IMR-90 (cell line): ENCODE measurements around the gene PRPF6. TPM values are rescaled to one million over a fixed set of nuclear protein-coding genes. Genes with fewer than 3 reads are reported as not detected.

Experiments
- ATAC-seq: fragments of 200-7000 bp; cut with Tn5 transposase; 2 replicates; pipeline ENCODE4 v1.9.1; 2020; ENCODE audit warnings: low read depth, mild to moderate bottlenecking, moderate library complexity
- BruUV-seq: library from RNA; stranded (reverse); fragments of 400-500 nt; replicated peaks from 2 replicates; lab custom pipeline; 2021; lab: Mats Ljungman, UMichigan
- CTCF ChIA-PET: fragments of 300-600 bp; formaldehyde crosslinking; extraction: SDS; loops from one replicate; lab custom pipeline; 2021; ENCODE audit warnings: antibody characterized with exemption; lab: Yijun Ruan, JAX
- POLR2A ChIA-PET: fragments of 300-600 bp; sonication (Branson Sonifier 250); formaldehyde crosslinking; loops from one replicate; lab custom pipeline; 2022; ENCODE audit warnings: antibody characterized with exemption; ENCODE audit not compliant: unreplicated experiment; lab: Charles Lee
- DNase-seq: peaks from one replicate; pipeline ENCODE4 v3.0.0; 2013
- H2AFZ ChIP-seq: replicated peaks from 2 replicates; pipeline ENCODE3; 2013; ENCODE audit warnings: low read length, mild to moderate bottlenecking; ENCODE audit not compliant: poor library complexity
- H2AK5ac ChIP-seq: 2 replicates; pipeline ENCODE4 v1.6.1; 2013; ENCODE audit warnings: low read depth, low read length, inconsistent platforms
- H2AK9ac ChIP-seq: replicated peaks from 2 replicates; pipeline ENCODE3; 2013; ENCODE audit warnings: mild to moderate bottlenecking, low read depth, low read length, moderate library complexity; ENCODE audit not compliant: poor library complexity
- H2BK120ac ChIP-seq: 2 replicates; pipeline ENCODE4 v1.6.1; 2013; ENCODE audit warnings: low read depth, low read length, inconsistent platforms
- H2BK15ac ChIP-seq: 3 replicates; pipeline ENCODE4 v1.6.1; 2013; ENCODE audit warnings: low read depth, low read length, inconsistent platforms
- H2BK20ac ChIP-seq: 2 replicates; pipeline ENCODE4 v1.6.1; 2013; ENCODE audit warnings: low read depth, mild to moderate bottlenecking, inconsistent platforms, low read length, moderate library complexity
- H2BK5ac ChIP-seq: 2 replicates; pipeline ENCODE4 v1.6.1; 2013; ENCODE audit warnings: mild to moderate bottlenecking, low read depth, low read length, inconsistent platforms; ENCODE audit not compliant: poor library complexity, severe bottlenecking
- H3K14ac ChIP-seq: replicated peaks from 2 replicates; pipeline ENCODE4 v1.6.1; 2013; ENCODE audit warnings: low read depth, low read length, inconsistent platforms
- H3K18ac ChIP-seq: 2 replicates; pipeline ENCODE4 v1.6.1; 2013; ENCODE audit warnings: low read depth, low read length, control low read depth
- H3K23ac ChIP-seq: 2 replicates; pipeline ENCODE4 v1.6.1; 2013; ENCODE audit warnings: low read depth, low read length, inconsistent platforms
- H3K27ac ChIP-seq: 2 replicates; pipeline ENCODE4 v1.5.1; 2013; ENCODE audit warnings: mild to moderate bottlenecking, control low read depth, low read length; ENCODE audit not compliant: insufficient read depth
- H3K27me3 ChIP-seq: 2 replicates; pipeline ENCODE4 v1.6.1; 2013; ENCODE audit warnings: low read length; ENCODE audit not compliant: control insufficient read depth, insufficient read depth
- H3K36me3 ChIP-seq: 2 replicates; pipeline ENCODE4 v1.6.1; 2013; ENCODE audit warnings: low read length, mixed read lengths; ENCODE audit not compliant: control insufficient read depth, insufficient read depth
- H3K4ac ChIP-seq: 2 replicates; pipeline ENCODE4 v1.6.1; 2013; ENCODE audit warnings: low read depth, low read length, inconsistent platforms
- H3K4me1 ChIP-seq: 2 replicates; pipeline ENCODE4 v1.6.1; 2013; ENCODE audit warnings: low read length, mixed read lengths; ENCODE audit not compliant: control insufficient read depth, insufficient read depth
- H3K4me2 ChIP-seq: 2 replicates; pipeline ENCODE4 v1.6.1; 2013; ENCODE audit warnings: low read depth, mild to moderate bottlenecking, control low read depth, low read length, moderate library complexity
- H3K4me3 ChIP-seq: 2 replicates; pipeline ENCODE4 v1.5.1; 2013; ENCODE audit warnings: low read depth, mild to moderate bottlenecking, control low read depth, low read length, moderate library complexity; ENCODE audit not compliant: insufficient read depth
- H3K56ac ChIP-seq: 2 replicates; pipeline ENCODE4 v1.6.1; 2013; ENCODE audit warnings: low read length, inconsistent platforms; ENCODE audit not compliant: insufficient read depth; ENCODE audit errors: extremely low read depth
- H3K79me1 ChIP-seq, 2 experiments: 2 replicates each; pipeline ENCODE4 v1.6.1; 2013; ENCODE audit warnings: low read length in 2 of 2, inconsistent platforms in 1 of 2, low read depth in 1 of 2
- H3K9ac ChIP-seq: 2 replicates; pipeline ENCODE4 v1.6.1; 2013; ENCODE audit warnings: low read depth, low read length, control low read depth
- H3K9me1 ChIP-seq: 2 replicates; pipeline ENCODE4 v1.6.1; 2013; ENCODE audit warnings: low read length, inconsistent platforms; ENCODE audit not compliant: insufficient read depth
- H3K9me3 ChIP-seq: 2 replicates; pipeline ENCODE4 v1.6.1; 2013; ENCODE audit warnings: low read length; ENCODE audit not compliant: control insufficient read depth, insufficient read depth
- H4K20me1 ChIP-seq: 2 replicates; pipeline ENCODE4 v1.6.1; 2013; ENCODE audit warnings: low read length, inconsistent platforms; ENCODE audit not compliant: insufficient read depth
- H4K5ac ChIP-seq: 2 replicates; pipeline ENCODE4 v1.6.1; 2013; ENCODE audit warnings: mild to moderate bottlenecking, low read depth, low read length, control low read depth
- H4K8ac ChIP-seq, 2 experiments: 2 replicates each; pipeline ENCODE4 v1.6.1; 2013; ENCODE audit warnings: low read depth in 2 of 2, low read length in 2 of 2, control low read depth in 1 of 2, inconsistent platforms in 1 of 2
- H4K91ac ChIP-seq: 2 replicates; pipeline ENCODE4 v1.6.1; 2013; ENCODE audit warnings: low read depth, low read length, inconsistent platforms; ENCODE audit not compliant: insufficient read depth
- CEBPB ChIP-seq: IDR thresholded peaks from 2 replicates; pipeline ENCODE4 v1.6.1; 2012; ENCODE audit warnings: low read depth, low read length, improper control_type of control experiment
- FOS ChIP-seq: fragments of 150-350 bp; IDR thresholded peaks from 2 replicates; pipeline ENCODE4 v1.6.1; 2016; ENCODE audit warnings: low read depth, low read length
- MAFK ChIP-seq: IDR thresholded peaks from 2 replicates; pipeline ENCODE4 v1.6.1; 2012; ENCODE audit warnings: low read depth, low read length, improper control_type of control experiment
- MAZ ChIP-seq: IDR thresholded peaks from 2 replicates; pipeline ENCODE4 v1.6.1; 2012; ENCODE audit warnings: low read depth, mild to moderate bottlenecking, low read length, improper control_type of control experiment, moderate library complexity, borderline replicate concordance
- NFE2L2 ChIP-seq: fragments of 150-350 bp; IDR thresholded peaks from 2 replicates; pipeline ENCODE4 v1.6.1; 2016; ENCODE audit warnings: low read depth, mild to moderate bottlenecking, low read length
- POLR2A ChIP-seq: IDR thresholded peaks from 2 replicates; pipeline ENCODE4 v1.6.1; 2012; ENCODE audit warnings: mild to moderate bottlenecking, low read depth, low read length
- RAD21 ChIP-seq: IDR thresholded peaks from 2 replicates; pipeline ENCODE4 v1.6.1; 2012; ENCODE audit warnings: low read length, improper control_type of control experiment
- RCOR1 ChIP-seq: IDR thresholded peaks from 2 replicates; pipeline ENCODE4 v1.6.1; 2012; ENCODE audit warnings: mild to moderate bottlenecking, low read length, improper control_type of control experiment; ENCODE audit not compliant: insufficient replicate concordance
- RFX5 ChIP-seq: IDR thresholded peaks from 2 replicates; pipeline ENCODE4 v1.8.0; 2012; ENCODE audit warnings: low read depth, mild to moderate bottlenecking, low read length, moderate library complexity
- SMC3 ChIP-seq: fragments of 150-350 bp; IDR thresholded peaks from 2 replicates; pipeline ENCODE4 v1.6.1; 2016; ENCODE audit warnings: low read depth, mild to moderate bottlenecking, antibody characterized with exemption, low read length, moderate library complexity
- WGBS, 2 experiments: methylation state at CpG; one replicate each; pipeline versions ENCODE4 v1.1.5 to v1.1.7; 2013; ENCODE audit warnings: missing lambda C conversion rate in 2 of 2; ENCODE audit not compliant: insufficient read length in 1 of 2; ENCODE audit errors: extremely low coverage in 2 of 2; 5-methylcytosine and 5-hydroxymethylcytosine counted together
- dilution Hi-C: fragments of 300-500 bp; cut with HindIII; formaldehyde crosslinking; loops from one replicate; pipeline ENCODE4 v1.14.3; 2018; ENCODE audit warnings: low sequenced_read_pairs; ENCODE audit not compliant: unreplicated experiment
- in situ Hi-C: fragments of 300-500 bp; cut with MboI; formaldehyde crosslinking; loops from 3 replicates; pipeline ENCODE4 v1.14.3; 2019; ENCODE audit warnings: low sequenced_read_pairs, inconsistent platforms, mixed read lengths
- intact Hi-C: fragments of 100-400 bp; cut with micrococcal nuclease; formaldehyde crosslinking; loops from 2 replicates; pipeline ENCODE4 v1.10.0; 2022
- polyA plus RNA-seq, 3 experiments: library from polyadenylated mRNA; depleted of rRNA; stranded (reverse); fragments of >200 nt; gene quantifications; 2 replicates each; pipeline ENCODE4 v1.2.3, GENCODE V29; 2012; ENCODE audit warnings: low replicate concordance in 1 of 3
- total RNA-seq: library from RNA; depleted of rRNA; stranded (reverse); fragments of >200 nt; gene quantifications from 2 replicates; pipeline ENCODE4 v1.2.3, GENCODE V29; 2012
- TF ChIP-seq, protein P1 (sequence below): conservative IDR thresholded peaks from 2 replicates; pipeline ENCODE4 v1.5.1; 2012; ENCODE audit warnings: mild to moderate bottlenecking, low read depth, low read length, improper control_type of control experiment
- TF ChIP-seq, protein P2 (sequence below): fragments of 150-350 bp; IDR thresholded peaks from 2 replicates; pipeline ENCODE4 v1.6.1; 2016; ENCODE audit warnings: low read depth, mild to moderate bottlenecking, low read length, moderate library complexity, borderline replicate concordance

Gene PRPF6
- total and polyA plus RNA-seq, 2 of the 4 experiments (the other 2 are of a cell fraction): 43.5 to 71.3 TPM

DNA sequence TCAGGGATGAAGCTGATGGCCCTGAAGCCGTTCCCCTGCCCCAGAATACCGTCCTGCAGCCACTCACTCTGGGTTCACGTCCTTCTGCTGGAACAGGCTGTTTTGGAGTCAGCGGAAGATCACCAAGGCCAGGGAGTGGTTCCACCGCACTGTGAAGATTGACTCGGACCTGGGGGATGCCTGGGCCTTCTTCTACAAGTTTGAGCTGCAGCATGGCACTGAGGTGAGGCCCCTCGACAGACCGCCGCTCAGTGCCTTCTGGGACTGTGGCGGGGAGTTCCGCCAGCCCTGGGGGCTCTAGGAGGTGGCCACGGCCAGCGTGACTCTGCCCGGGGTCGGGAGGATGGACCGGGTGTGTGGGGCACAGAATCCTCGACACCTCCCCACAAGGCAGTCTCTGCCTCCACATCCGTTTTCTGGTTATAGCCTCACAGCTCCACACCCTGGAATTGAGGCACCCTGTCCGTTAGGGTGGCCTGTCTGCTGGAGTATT is 50.9 kb downstream of the PRPF6 start:
- no peak overlapping the region for H2AK5ac ChIP-seq
- no peak overlapping the region for H3K27ac ChIP-seq
- no peak overlapping the region for H3K4ac ChIP-seq
- H3K9me3 ChIP-seq: no peaks in the 10 kb centered on the region
- CTCF ChIA-PET: no interaction called here
- 95% methylated on average over 11 of the region's 19 CpGs; no CpG with 5 or more reads in 1 of the 2 experiments for WGBS, 2 experiments
- dilution Hi-C loops (no loop called here), in situ Hi-C loops (no loop called here), intact Hi-C loops (no loop called here)
- peaks cover 5% of the 10 kb centered on the region; the same call in 1 of the 2 replicates for H4K20me1 ChIP-seq
- H3K23ac ChIP-seq: no peak overlapping the region
- no peak overlapping the region for H3K4me2 ChIP-seq
- no peak overlapping the region for H3K56ac ChIP-seq
- no peak overlapping the region for H3K4me3 ChIP-seq
- DNase-seq (no peak), ATAC-seq (no peak)
- no peak overlapping the region for H2BK15ac ChIP-seq
- no TSS peak for BruUV-seq
- H2AK9ac ChIP-seq: no peak overlapping the region
- no peak overlapping the region for H2AFZ ChIP-seq
- no peak overlapping the region for H4K5ac ChIP-seq
- no peak overlapping the region for H3K14ac ChIP-seq
- H3K18ac ChIP-seq: no peak overlapping the region
- no peak overlapping the region for H4K91ac ChIP-seq
- POLR2A ChIA-PET: no interaction called here
- no peak overlapping the region for H4K8ac ChIP-seq
- H3K9me1 ChIP-seq: no peaks in the 10 kb centered on the region
- H2BK20ac ChIP-seq: no peak overlapping the region
- peaks cover 55% of the 10 kb centered on the region for H3K36me3 ChIP-seq
- no peaks in the 10 kb centered on the region for H3K79me1 ChIP-seq
- TF ChIP-seq POLR2A (no peak), NFE2L2 (no peak), RCOR1 (no peak), RFX5 (no peak), MAFK (no peak), RAD21 (no peak), SMC3 (no peak), MAZ (no peak), CEBPB (no peak), FOS (no peak)
- TF ChIP-seq, protein P1, sequence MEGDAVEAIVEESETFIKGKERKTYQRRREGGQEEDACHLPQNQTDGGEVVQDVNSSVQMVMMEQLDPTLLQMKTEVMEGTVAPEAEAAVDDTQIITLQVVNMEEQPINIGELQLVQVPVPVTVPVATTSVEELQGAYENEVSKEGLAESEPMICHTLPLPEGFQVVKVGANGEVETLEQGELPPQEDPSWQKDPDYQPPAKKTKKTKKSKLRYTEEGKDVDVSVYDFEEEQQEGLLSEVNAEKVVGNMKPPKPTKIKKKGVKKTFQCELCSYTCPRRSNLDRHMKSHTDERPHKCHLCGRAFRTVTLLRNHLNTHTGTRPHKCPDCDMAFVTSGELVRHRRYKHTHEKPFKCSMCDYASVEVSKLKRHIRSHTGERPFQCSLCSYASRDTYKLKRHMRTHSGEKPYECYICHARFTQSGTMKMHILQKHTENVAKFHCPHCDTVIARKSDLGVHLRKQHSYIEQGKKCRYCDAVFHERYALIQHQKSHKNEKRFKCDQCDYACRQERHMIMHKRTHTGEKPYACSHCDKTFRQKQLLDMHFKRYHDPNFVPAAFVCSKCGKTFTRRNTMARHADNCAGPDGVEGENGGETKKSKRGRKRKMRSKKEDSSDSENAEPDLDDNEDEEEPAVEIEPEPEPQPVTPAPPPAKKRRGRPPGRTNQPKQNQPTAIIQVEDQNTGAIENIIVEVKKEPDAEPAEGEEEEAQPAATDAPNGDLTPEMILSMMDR: no peak
- TF ChIP-seq, protein P2, sequence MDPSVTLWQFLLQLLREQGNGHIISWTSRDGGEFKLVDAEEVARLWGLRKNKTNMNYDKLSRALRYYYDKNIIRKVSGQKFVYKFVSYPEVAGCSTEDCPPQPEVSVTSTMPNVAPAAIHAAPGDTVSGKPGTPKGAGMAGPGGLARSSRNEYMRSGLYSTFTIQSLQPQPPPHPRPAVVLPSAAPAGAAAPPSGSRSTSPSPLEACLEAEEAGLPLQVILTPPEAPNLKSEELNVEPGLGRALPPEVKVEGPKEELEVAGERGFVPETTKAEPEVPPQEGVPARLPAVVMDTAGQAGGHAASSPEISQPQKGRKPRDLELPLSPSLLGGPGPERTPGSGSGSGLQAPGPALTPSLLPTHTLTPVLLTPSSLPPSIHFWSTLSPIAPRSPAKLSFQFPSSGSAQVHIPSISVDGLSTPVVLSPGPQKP: no peak
- H3K27me3 ChIP-seq: no peaks in the 10 kb centered on the region; the same call in 1 of the 2 replicates
- no peak overlapping the region for H2BK120ac ChIP-seq
- H2BK5ac ChIP-seq: no peak overlapping the region
- H3K9ac ChIP-seq: no peak overlapping the region
- H3K4me1 ChIP-seq: peaks cover 4% of the 10 kb centered on the region; the same call in 1 of the 2 replicates
